Measurements from ENCODE around the gene DENND4A. TPM values are rescaled to one million over a fixed set of nuclear protein-coding genes. Genes with fewer than 3 reads are reported as not detected.

The DENND4A gene
- total RNA-seq, 2 donors from 2014 or later = 15.7 to 21.8 TPM

DNA sequence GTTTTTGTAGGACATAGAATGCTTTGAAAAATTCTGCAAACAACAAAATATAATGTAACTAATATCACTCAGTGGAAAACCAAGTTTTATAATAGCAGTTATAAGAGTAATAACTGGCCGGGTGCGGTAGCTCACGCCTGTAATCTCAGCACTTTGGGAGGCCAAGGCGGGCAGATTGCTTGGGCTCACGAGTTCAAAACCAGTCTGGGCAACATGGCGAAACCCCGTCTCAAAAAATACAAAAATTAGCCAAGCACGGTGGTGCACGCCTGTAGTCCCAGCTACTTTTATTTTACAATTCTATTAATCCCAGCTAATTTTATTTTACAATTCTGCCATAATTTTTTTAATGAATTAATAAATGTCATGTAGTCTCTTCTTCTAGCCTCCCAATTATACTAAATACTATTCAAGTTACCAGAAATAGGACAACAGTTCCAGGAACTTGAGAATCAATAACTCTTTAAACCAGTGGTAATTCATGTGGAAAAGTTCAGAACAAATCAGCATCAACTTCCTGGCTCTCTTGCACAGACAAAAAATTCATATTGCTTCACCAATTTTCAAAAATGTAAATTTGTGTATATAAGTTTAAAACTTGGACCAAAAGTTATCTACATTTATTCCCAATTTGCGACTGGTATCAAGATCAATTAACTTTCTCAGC, 2.2 kb downstream of the DENND4A start:
- Histone ChIP-seq H3K4me3 (no peak overlapping the region), H3K9ac (ENCODE audit: low read depth in 2 of 2, low read length in 2 of 2) (no peak overlapping the region)
- intact Hi-C loops (cut with DNase I) = no loop called here

DNA sequence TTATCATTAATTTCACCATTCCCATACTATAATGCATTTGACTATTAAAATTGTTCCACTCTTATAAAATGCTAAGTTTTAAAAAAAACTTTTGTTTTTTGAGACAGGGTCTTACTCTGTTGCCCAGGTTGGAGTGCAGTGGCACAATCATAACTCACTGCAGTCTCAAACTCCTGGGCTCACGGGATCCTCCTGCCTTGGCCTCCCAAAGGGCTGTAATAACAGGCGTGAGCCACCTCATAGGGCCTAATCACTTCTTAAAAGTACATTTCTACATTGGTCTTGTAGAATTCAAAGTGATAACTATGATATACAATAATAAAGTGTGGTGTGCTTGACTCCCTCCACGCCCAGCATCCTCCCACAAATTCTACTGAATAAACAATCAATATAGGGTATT, 3.0 kb downstream of the DENND4A start:
- H3K9ac ChIP-seq (ENCODE audit: low read depth in 2 of 2, low read length in 2 of 2) = no peak overlapping the region
- H3K27ac ChIP-seq = no peak overlapping the region
- H3K27me3 ChIP-seq = no peaks in the 10 kb centered on the region
- DNase-seq = no peak
- TF ChIP-seq, protein P1, sequence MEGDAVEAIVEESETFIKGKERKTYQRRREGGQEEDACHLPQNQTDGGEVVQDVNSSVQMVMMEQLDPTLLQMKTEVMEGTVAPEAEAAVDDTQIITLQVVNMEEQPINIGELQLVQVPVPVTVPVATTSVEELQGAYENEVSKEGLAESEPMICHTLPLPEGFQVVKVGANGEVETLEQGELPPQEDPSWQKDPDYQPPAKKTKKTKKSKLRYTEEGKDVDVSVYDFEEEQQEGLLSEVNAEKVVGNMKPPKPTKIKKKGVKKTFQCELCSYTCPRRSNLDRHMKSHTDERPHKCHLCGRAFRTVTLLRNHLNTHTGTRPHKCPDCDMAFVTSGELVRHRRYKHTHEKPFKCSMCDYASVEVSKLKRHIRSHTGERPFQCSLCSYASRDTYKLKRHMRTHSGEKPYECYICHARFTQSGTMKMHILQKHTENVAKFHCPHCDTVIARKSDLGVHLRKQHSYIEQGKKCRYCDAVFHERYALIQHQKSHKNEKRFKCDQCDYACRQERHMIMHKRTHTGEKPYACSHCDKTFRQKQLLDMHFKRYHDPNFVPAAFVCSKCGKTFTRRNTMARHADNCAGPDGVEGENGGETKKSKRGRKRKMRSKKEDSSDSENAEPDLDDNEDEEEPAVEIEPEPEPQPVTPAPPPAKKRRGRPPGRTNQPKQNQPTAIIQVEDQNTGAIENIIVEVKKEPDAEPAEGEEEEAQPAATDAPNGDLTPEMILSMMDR (IDR thresholded peaks at IDR 0.05) = no peak
- intact Hi-C loops (cut with DNase I) = no loop called here
- H3K9me3 ChIP-seq = no peaks in the 10 kb centered on the region
- H3K36me3 ChIP-seq = no peaks in the 10 kb centered on the region
- H3K4me1 ChIP-seq = no peaks in the 10 kb centered on the region
- H3K4me3 ChIP-seq = no peak overlapping the region

More for the DNA sequence above, 2.2 kb downstream of the DENND4A start:
- H3K27ac ChIP-seq = no peak overlapping the region
- H3K27me3 ChIP-seq = no peaks in the 10 kb centered on the region
- no peak for DNase-seq
- no peaks in the 10 kb centered on the region for H3K36me3 ChIP-seq
- H3K9me3 ChIP-seq = no peaks in the 10 kb centered on the region
- TF ChIP-seq, protein P1 (IDR thresholded peaks at IDR 0.05) = no peak
- H3K4me1 ChIP-seq = no peaks in the 10 kb centered on the region

DNA sequence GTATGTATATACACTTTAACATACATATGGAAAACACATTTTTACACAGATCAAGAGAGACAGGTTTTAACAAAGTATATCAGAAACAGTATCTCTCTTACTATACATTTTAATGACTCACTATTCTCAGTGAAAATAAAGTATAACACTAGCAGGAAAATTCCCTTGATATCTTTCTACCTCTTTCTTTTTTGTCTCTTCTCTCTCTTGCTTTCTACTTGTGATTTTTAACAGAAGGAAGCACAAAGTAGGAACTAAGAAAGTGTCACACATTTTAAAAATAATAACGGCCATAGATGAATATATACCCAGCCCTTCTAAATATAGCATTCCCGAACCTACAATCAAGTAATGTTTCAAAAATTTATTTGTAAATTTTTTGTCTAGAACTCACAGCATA, 4.8 kb downstream of the DENND4A start:
- TF ChIP-seq, protein P1 (IDR thresholded peaks at IDR 0.05) = no peak
- Histone ChIP-seq H3K4me3 (no peak overlapping the region), H3K9ac (ENCODE audit: low read depth in 2 of 2, low read length in 2 of 2) (no peak overlapping the region), H3K9me3 (no peaks in the 10 kb centered on the region), H3K36me3 (no peaks in the 10 kb centered on the region), H3K4me1 (no peaks in the 10 kb centered on the region), H3K27me3 (no peaks in the 10 kb centered on the region), H3K27ac (no peak overlapping the region)
- intact Hi-C loops (cut with DNase I) = no loop called here
- no peak for DNase-seq

DNA sequence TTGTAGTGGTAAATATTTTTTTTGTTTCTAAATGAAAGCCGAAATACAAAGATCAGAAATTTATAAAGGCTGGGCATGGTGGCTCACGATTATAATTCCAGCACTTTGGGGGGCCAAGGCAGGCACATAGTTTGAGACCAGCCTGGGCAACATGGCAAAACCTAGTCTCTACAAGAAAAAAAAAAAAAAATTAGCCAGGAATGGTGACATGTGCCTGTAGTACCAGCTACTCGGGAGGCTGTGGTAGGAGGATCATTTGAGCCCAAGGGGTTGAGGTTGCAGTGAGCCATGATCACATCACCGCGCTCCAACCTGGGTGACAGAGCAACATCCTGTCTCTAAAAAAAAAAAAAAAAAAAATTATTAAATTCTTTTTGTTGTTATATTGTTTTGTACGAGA, 6.9 kb downstream of the DENND4A start:
- Histone ChIP-seq H3K27ac (no peak overlapping the region), H3K9me3 (no peaks in the 10 kb centered on the region), H3K9ac (ENCODE audit: low read depth in 2 of 2, low read length in 2 of 2) (no peak overlapping the region), H3K4me3 (no peak overlapping the region), H3K27me3 (no peaks in the 10 kb centered on the region), H3K4me1 (no peaks in the 10 kb centered on the region), H3K36me3 (no peaks in the 10 kb centered on the region)
- intact Hi-C loops (cut with DNase I) = no loop called here
- no peak for DNase-seq
- TF ChIP-seq, protein P1 (IDR thresholded peaks at IDR 0.05) = no peak

DNA sequence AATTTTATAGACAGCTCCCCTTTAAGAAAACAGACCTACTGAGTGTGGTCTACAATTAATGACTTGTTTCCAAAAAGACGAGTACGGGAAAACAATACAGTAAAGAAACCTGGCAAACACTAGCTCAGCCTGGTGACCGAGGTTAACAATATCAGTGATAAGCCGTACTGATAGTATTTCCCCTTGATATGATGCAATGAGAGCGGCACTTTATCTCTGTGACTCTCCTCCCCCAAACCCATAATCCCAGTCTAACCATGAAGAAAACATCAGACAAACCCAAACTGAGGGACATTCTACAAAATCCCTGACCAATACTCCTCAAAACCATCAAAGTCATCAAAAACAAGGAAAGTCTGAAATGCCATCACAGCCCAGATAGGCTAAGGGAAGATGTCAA, 8.2 kb downstream of the DENND4A start:
- Histone ChIP-seq H3K9me3 (no peaks in the 10 kb centered on the region), H3K4me3 (no peak overlapping the region), H3K27ac (no peak overlapping the region), H3K9ac (ENCODE audit: low read depth in 2 of 2, low read length in 2 of 2) (no peak overlapping the region), H3K4me1 (no peaks in the 10 kb centered on the region), H3K27me3 (no peaks in the 10 kb centered on the region), H3K36me3 (no peaks in the 10 kb centered on the region)
- no peak for DNase-seq
- TF ChIP-seq, protein P1 (IDR thresholded peaks at IDR 0.05) = no peak
- intact Hi-C loops (cut with DNase I) = no loop called here
